Urothelium cell line (cell line): ENCODE results near the gene PRR14.
A peak's percentile ranks its signal among the peaks of the same experiment; 100 is the strongest.

Experiments
- DNase-seq: peaks from one replicate; pipeline ENCODE4 v3.0.0; 2011; ENCODE audit warnings: low spot score, mixed read lengths
- FAIRE-seq: peaks from 2 replicates; lab custom pipeline; 2011; peaks lifted over from hg19 to GRCh38; lab: Jason Lieb, UNC

The PRR14 gene

GRCh38 chr16:30658731-30659506 is 8.2 kb downstream of the PRR14 start:
- DNase-seq (peak; percentile 83), FAIRE-seq (no peak)

DNA sequence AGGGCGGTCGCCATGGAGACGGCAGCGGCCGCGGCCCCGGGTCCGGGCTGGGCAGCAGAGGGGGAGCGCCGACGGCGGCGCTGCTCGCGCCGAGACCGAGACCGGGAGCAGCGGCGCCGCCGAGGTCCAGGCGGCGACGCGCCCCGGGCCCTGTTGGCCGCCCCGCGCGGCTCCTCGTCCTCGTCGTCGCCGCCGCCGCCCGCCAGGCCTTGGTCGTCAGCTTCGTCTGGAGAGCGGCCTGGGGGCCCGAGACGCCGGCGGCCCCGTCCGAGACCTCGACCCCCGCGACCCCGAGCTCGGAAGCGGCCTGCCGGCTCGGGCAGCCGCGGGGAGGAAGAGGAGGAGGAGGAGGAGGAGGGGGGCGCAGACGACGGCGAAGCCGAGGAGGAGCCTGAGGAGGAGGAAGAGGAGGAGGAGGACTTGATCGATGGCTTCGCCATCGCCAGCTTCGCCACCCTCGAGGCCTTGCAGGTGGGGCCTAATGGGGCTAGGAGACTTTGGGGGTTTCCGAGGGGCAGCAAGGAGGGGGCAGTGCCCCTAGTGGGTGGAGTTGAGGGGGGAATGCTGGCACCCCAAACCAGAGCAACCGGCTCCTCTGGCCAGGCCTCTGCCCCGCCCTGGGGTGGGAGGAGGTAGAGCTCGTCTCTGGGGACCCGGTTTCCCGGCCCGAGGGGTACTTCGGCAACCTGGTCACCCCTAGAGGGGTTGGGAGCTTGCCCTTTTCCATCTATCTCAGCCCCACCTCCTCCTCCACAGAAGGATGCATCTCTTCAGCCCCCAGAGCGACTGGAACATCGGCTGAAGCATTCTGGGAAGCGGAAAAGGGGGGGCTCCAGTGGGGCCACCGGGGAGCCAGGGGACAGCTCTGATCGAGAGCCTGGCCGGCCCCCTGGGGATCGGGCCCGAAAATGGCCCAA is 9.0 kb downstream of the PRR14 start:
- DNase-seq: peak; percentile 15
- FAIRE-seq: no peak

GRCh38 chr16:30660424-30661261 is 9.9 kb downstream of the PRR14 start:
- DNase-seq (no peak), FAIRE-seq (no peak)

GRCh38 chr16:30662449-30662848 is 11.7 kb downstream of the PRR14 start:
- DNase-seq: no peak
- FAIRE-seq: no peak

DNA sequence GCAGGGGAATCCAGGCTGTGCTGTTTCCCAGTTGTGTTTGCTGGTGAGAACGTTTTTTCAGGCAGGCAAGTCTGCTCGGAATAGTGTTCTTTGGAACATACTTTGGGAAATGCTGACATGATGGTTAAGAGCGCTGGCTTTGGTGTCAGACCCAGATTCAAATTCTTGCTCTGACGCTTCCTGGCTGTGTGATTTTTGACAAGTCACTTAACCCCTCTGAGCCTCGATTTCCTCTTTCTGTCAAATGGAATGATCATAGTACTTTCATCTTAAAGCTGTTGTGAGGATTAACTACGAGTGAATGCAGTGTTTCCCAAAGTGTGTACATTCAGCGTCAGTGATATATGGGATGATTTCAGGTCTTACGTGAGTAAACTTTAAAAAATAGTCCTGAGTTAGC is 12.3 kb downstream of the PRR14 start:
- no peak for FAIRE-seq
- DNase-seq: no peak

DNA sequence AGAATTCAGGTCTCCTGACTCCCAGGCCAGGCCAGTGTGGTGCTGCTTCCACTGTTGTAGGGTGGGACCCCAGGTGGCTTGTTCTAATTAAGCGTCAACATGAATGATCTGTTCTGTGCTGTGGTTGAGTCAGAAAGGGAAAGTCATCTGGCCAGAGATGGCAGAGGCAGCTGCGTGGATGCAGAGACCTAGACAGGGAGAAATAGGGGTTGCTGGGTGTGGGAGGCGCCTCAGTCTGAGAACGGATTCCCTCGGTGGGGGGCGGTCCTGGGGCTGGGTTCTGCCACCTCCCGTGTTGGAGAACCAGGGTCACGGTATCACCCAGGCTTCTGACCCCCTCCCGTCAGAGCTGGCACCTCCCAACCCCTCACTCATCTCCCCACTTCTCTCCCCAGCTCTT is 13.1 kb downstream of the PRR14 start:
- DNase-seq (no peak), FAIRE-seq (no peak)

DNA sequence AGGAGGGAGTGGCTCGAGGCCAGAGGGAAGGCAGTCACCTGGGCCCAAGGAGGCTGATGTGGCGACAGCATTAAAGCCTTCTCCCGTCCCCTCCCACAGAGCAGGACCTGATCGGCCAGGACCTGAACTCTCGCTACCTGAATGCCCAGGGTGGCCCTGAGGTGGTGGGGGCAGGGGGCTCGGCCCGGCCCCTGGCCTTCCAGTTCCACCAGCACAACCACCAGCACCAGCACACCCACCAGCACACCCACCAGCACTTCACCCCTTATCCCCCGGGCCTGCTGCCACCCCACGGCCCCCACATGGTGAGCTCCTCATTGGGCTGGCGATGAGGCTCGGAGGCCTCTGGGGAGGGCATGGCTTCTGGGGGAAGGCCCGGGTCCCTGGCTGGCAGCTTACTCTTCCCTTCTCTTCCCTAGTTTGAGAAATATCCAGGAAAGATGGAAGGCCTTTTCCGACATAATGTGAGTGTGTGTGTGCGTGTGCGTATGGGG is 13.9 kb downstream of the PRR14 start:
- FAIRE-seq (no peak), DNase-seq (no peak)

GRCh38 chr16:30665155-30665829 is 14.5 kb downstream of the PRR14 start:
- DNase-seq: no peak
- FAIRE-seq: peak; percentile 9

GRCh38 chr16:30665830-30666190 is 15.1 kb downstream of the PRR14 start:
- no peak for DNase-seq
- FAIRE-seq: no peak

- FAIRE-seq: no peak
- DNase-seq: no peak
Measured at GRCh38 chr16:30666681-30667080, 15.9 kb downstream of the PRR14 start.

DNA sequence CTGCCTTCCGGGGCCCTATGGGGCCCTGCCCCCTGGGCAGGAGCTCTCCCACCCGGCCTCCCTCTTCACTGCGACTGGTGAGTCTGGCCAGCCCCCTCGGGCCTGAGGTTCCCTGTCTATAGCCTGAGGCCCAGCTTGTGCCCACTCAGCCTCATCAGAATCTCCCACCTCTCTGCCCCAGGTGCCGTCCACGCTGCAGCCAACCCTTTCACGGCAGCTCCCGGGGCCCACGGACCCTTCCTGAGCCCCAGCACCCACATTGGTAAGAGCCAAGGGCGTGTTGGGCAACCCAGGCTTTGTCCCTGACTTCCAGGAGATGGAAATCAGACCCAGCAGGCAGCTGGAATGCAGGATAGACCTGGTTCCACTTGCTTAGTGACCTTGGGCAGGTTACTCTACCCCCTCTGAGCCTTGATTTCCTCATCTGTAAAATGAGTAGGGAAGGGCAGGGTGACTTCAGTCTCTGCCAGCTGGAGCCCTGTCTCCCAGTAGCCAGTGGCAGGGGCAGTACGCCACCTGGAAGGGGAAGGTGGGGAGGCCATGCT is 16.7 kb downstream of the PRR14 start:
- DNase-seq (no peak), FAIRE-seq (no peak)

DNA sequence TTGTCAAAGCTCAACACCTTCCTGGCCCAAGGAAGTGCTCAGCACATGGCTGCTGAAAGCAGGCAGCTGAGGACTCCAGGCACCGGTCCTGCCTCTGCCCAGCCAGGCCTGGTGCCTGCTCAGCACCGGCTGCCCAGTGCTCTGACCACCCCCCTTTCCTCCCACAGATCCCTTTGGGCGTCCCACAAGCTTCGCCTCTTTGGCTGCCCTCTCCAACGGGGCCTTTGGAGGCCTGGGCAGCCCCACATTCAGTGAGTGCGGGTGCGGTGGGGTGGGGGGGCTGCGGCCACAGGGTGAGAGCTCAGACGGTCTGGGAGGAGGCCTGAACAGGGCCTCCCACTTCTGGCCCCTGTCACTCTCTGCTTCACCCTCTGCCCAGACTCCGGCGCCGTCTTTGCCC is 17.6 kb downstream of the PRR14 start:
- DNase-seq (no peak), FAIRE-seq (no peak)

GRCh38 chr16:30669026-30669902 is 18.5 kb downstream of the PRR14 start:
- DNase-seq (no peak), FAIRE-seq (no peak)

DNA sequence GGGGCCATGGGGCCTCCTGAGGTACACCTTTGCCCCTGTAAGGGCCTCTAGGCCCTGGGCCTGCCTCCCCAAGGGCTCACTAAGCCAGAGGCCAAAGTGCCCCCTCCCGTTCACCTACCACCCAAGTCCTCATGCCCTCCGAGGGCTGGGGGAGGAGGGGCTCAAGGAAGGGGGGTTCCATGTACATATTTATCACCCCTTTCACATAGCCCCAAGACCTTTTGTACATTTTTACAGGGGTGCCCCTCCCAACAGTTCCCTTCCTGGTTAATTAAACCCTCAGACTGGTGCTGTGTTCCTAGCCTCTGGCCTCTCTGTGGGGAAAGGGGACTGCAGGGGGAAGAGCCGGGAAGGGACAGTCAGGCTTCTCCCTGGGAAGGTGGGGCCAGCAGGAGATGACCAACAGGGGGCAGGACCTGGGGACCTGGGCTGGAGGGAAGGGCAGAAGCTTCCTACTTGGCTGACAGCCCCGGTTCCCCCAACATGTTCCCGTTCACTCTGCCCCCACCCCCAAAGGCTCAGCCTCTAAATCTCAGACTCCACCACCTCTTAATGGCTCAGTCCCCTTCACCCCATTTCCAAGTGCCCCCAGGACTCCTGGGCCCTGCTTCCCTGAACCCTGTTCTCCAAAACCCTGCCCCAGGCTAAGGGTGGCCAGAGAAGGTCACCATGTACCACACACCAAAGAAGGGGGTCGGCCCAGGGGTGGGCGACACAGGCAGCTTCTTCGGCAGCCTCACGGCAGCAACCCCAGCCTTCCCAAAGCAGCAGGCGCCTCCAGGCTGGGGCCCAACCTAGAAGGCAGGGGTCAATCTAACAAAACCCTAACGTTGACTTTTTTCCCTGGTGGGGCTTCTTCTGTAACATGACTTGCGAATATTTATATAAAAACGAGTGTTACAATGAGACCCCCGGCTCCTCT is 19.4 kb downstream of the PRR14 start:
- no peak for FAIRE-seq
- DNase-seq: no peak

DNA sequence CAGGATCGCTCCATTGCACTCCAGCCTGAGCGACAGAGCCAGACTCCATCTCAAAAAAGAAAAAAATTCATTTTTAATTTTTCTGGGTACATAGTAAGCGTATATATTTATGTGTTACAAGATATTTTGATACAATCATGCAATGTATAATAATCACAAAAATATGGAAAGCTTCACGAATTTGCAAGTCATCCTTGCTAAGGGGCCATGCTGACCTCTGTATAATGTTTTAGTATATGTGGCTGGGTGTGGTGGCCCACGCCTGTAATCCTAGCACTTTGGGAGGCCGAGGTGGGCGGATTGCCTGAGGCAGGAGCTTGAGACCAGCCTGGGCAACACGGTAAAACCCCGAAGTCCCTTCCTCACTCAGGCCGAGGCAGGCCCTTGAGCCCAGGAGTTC is 24.4 kb downstream of the PRR14 start:
- no peak for DNase-seq

DNA sequence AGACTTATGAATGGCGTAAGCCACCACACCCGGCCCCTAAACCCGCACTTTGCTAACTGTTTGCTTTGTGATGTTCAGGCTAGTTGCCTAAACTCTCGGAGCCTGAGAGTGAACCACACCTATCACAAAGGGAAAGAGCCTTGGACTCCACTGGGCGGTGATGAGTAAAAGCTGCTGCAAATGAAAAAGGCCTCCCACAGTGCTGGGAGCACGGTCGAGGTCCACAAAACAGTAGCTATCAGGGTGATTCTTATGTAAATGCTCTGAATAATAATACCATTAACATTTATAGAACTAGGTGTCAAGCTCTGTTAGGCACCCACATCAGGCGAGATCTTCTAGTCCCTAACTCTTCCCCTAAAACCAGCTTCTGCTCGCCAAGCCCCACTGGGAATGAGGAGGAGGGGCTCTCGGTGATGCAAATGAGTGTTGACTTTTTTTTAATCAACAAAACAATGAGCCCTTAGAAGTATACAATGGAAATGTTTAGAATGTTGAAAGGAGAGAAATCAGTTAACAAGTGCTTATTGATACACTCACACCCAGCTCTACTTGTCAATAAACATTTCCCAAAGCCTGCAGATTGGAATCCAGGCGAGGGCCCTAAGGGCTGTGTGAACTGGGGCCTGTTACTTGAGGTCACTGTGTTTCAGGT is 27.3 kb downstream of the PRR14 start:
- FAIRE-seq: no peak

More for the DNA sequence above, 24.4 kb downstream of the PRR14 start:
- no peak for FAIRE-seq

GRCh38 chr16:30678586-30678970 is 27.8 kb downstream of the PRR14 start:
- no peak for DNase-seq
- no peak for FAIRE-seq

More for the DNA sequence above, 27.3 kb downstream of the PRR14 start:
- DNase-seq: no peak

GRCh38 chr16:30680326-30680725 is 29.6 kb downstream of the PRR14 start:
- DNase-seq (no peak), FAIRE-seq (no peak)
